PC-9 (cell line): ENCODE data around the gene ROS1.

Experiments
- CTCF ChIP-seq: fragments of 200-600 bp; sonication (generic); conservative IDR thresholded peaks from 2 replicates; pipeline ENCODE4 v1.6.1; 2017; ENCODE audit warnings: mixed run types, antibody characterized with exemption, mild to moderate bottlenecking, moderate library complexity
- EZH2 ChIP-seq: fragments of 200-600 bp; sonication (generic); IDR thresholded peaks from 2 replicates; pipeline ENCODE4 v1.8.0; 2017; ENCODE audit warnings: antibody characterized with exemption, low read depth

- TF ChIP-seq CTCF (no peak), EZH2 (no peak)
Observed at GRCh38 chr6:117469791-117470190, 44.0 kb upstream of the ROS1 start.
